Measurements from ENCODE around the gene TNFRSF6B. TPM values are rescaled to one million over a fixed set of nuclear protein-coding genes. Genes with fewer than 3 reads are reported as not detected.

Gene TNFRSF6B
- total RNA-seq, 1 donor: 0.54 TPM

DNA sequence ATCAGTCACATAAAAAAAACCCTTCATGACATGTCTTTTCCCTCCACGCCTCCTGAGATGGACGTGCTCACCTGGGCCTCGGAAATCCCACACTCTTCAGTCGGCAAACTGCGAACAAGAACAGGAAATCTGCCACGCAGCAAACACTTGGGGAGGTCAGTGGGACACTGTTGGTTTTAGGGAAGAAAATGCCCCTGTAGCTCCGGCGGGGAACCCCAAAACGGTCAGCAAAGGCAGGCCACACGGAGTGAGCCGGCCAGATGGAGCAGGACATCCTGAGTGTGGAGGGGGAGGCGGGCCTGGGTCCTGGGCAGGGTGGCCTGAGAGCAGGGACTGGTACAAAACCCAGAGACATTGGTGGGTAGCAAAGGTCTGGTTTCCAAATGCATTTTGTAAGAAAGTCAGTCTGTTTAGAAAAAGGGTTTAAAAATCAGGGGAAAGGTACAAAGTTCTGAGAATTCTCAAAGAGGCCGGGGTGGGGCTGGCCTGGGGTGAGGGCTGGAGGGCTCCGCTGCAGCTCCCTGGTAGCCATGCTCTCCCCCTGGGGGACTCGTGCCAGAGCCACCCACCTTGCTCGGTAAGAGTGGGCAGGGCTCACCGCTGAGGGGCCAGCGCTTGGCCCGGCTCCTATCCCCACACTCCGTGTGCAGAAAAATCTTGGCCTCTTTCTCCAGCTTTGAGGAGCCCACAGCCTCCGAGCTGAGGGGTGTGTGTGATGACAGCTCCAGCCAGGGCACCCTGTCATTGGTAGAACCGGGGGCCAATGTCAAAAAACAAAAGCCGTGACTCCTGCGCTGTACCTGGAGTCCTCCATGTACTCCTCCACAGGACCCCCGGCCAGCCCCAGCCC lies 48.3 kb downstream of the TNFRSF6B start:
- no peak for DNase-seq (ENCODE audit: low read depth in 2 of 3, low spot score in 2 of 3)

DNA sequence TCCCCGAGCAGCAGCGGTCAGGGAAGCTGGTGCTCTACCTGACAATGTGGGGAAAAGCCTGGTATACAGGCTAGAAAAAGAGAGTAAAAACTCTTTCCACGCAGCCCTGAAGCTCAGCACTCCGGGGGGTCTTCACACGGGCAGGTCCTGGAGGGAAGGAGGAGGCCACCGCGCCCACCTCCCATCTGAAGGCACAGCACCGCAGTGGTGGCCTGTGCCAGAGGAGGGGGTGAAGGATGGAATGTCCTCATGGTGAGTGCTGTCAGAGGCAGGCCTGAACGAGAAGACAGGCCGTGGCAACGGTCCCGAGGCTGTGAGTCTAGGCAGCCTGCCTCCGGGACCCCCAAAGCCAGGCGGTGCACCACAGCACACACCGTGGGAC lies 49.0 kb downstream of the TNFRSF6B start:
- DNase-seq (ENCODE audit: low read depth in 2 of 3, low spot score in 2 of 3): no peak

DNA sequence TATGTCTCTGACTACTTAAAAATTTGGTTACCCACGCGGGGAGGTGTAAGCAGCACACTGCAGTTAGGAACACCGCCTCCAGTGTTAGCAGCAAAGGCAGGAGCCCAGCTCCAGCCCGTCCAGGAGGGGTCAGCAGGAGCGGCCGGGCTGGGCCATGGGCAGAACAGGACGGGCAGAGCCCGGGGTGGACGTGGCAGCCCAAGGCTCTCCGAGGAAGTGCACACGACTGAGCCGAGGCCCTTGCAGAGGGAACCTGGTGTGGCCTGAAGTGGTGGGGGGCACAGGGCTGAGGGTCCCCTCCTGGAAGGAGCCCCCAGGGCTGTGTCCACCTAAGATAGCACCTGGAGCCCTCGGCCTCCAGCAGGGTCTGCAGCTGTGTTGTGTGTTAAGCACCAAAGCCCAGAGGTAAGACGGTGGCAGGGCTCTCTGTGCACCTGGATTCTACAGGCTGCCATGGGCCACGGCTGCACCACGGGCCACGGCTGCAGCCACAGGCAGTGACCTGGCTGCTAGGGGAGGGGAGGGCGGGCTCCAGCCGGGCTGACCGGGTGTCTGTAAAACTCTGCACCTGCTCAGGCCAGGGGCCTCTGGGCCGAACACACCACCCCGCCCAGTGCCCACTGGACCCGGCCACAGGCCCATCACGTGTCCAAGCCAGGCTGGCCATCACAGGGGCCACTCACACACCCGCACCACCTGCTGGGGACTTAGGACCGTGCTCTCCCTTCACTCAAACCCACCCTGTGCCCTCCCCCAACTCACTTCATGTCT lies 49.7 kb downstream of the TNFRSF6B start:
- DNase-seq (ENCODE audit: low read depth in 2 of 3, low spot score in 2 of 3): no peak

DNA sequence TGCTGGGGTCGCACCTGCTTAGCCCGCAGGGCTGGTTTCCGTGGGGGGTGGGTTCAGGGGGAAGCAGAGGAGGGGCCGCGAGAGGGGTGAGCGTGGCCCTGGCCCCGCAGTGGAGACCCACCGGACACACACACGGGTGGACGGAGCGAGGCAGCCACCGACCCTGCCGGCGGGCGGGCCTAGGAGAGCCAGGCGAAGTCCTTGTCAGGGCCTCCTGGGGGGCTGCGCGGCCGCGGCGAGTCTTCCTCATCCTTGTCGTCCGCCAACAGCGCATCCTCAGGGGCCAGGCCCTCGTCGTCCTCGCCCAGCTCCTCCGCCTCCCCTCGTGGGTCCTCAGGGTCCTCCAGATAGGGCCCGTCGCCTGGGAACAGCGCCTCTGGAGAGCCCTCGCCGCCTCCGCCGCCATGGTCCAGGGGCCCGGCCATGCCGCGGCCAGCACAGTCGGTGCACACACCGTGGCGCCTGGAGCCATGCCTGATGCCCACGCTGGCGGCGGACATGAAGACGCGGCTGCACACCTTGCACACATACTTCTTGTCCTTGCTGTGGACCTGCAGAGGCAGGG lies 50.4 kb downstream of the TNFRSF6B start:
- DNase-seq (ENCODE audit: low read depth in 2 of 3, low spot score in 2 of 3): no peak

- DNase-seq (ENCODE audit: low read depth in 2 of 3, low spot score in 2 of 3): no peak
Measured at GRCh38 chr20:63747622-63748069, 51.2 kb downstream of the TNFRSF6B start.

Small RNA genes within 50 kb of the gene (small RNA-seq; reads per million reads assigned to genes)
- gene LIME1 (not detected), gene TNFRSF6B (not detected)

Other genes with a start within 250 kb of the TNFRSF6B start
- gene KCNQ2, start 224.0 kb upstream of the TNFRSF6B start, total RNA-seq: 0.27 TPM
- 0.27 TPM for gene EEF1A2, start 197.6 kb upstream of the TNFRSF6B start, total RNA-seq
- 87.3 TPM for gene PPDPF, start 175.9 kb upstream of the TNFRSF6B start, total RNA-seq
- gene PTK6, start 159.3 kb upstream of the TNFRSF6B start, total RNA-seq: under 0.01 TPM
- gene SRMS, start 148.9 kb upstream of the TNFRSF6B start, total RNA-seq: not detected
- 1.3 TPM for gene FNDC11, start 142.5 kb upstream of the TNFRSF6B start, total RNA-seq
- 69.7 TPM for gene HELZ2, start 122.4 kb upstream of the TNFRSF6B start, total RNA-seq
- 11.8 TPM for gene GMEB2, start 69.6 kb upstream of the TNFRSF6B start, total RNA-seq
- gene STMN3, start 43.2 kb upstream of the TNFRSF6B start, total RNA-seq: 97.2 TPM
- gene RTEL1, start 38.3 kb upstream of the TNFRSF6B start, total RNA-seq: 13.5 TPM
- gene ARFRP1, start 11.3 kb downstream of the TNFRSF6B start, total RNA-seq: 52.0 TPM
- 33.4 TPM for gene ZGPAT, start 11.4 kb downstream of the TNFRSF6B start, total RNA-seq
- gene LIME1, start 40.0 kb downstream of the TNFRSF6B start, total RNA-seq: 15.6 TPM
- 14.3 TPM for gene SLC2A4RG, start 43.1 kb downstream of the TNFRSF6B start, total RNA-seq
- gene ZBTB46, start 134.6 kb downstream of the TNFRSF6B start, total RNA-seq: 36.4 TPM
- gene ABHD16B, start 164.8 kb downstream of the TNFRSF6B start, total RNA-seq: 0.27 TPM
- gene TPD52L2, start 168.6 kb downstream of the TNFRSF6B start, total RNA-seq: 47.7 TPM
- gene DNAJC5, start 198.5 kb downstream of the TNFRSF6B start, total RNA-seq: 38.5 TPM